Adrenal gland (tissue), 12 donors: ENCODE results near the gene TBC1D14. TPM values are rescaled to one million over a fixed set of nuclear protein-coding genes. Genes with fewer than 3 reads are reported as not detected.

ENCODE experiments used
- DNase-seq, 7 donors: peaks; one replicate each; pipeline ENCODE4 v3.0.0-alpha.2; 2019 to 2020
- H3K27ac ChIP-seq, 5 donors: fragments of 200-600 bp; sonication (generic) in 4 of 5; 1 replicate in 3 of 5; 2 replicates in 2 of 5; pipeline versions ENCODE4 v1.5.1 to v1.8.0; 2016 to 2020; ENCODE audit warnings: mild to moderate bottlenecking in 1 of 5
- H3K27me3 ChIP-seq: fragments of 200-600 bp; 2 replicates; pipeline ENCODE4 v1.8.0; 2021
- H3K36me3 ChIP-seq, 2 donors: fragments of 200-600 bp; replicated peaks in 1 of 2; 1 replicate in 1 of 2; 2 replicates in 1 of 2; pipeline versions ENCODE4 v1.5.1 to v1.8.0; 2018 to 2022
- H3K4me1 ChIP-seq, 2 donors: fragments of 200-600 bp; replicated peaks in 1 of 2; 1 replicate in 1 of 2; 2 replicates in 1 of 2; pipeline versions ENCODE4 v1.5.1 to v1.8.0; 2018 to 2021
- H3K4me3 ChIP-seq, 4 donors: fragments of 200-600 bp; sonication (generic) in 3 of 4; one replicate each; pipeline ENCODE4 v1.5.1; 2016 to 2018
- H3K9me3 ChIP-seq, 3 donors: fragments of 200-600 bp; sonication (generic) in 1 of 3; replicated peaks in 1 of 3; 1 replicate in 2 of 3; 2 replicates in 1 of 3; pipeline versions ENCODE4 v1.5.1 to v1.8.0; 2016 to 2021
- CTCF ChIP-seq, 6 experiments: fragments of 450-650 bp in 4 of 6; fragments of 200-600 bp in 2 of 6; sonication (generic) in 1 of 6; IDR thresholded peaks; 1 replicate in 5 of 6; 2 replicates in 1 of 6; pipeline versions ENCODE4 v1.5.1 to v1.8.0; 2016 to 2021; ENCODE audit warnings: antibody characterized with exemption in 6 of 6, mild to moderate bottlenecking in 2 of 6, moderate library complexity in 1 of 6
- POLR2A ChIP-seq, 2 donors: fragments of 450-650 bp; IDR thresholded peaks; one replicate each; pipeline ENCODE4 v1.6.1; 2017; ENCODE audit warnings: antibody characterized with exemption in 2 of 2, mild to moderate bottlenecking in 2 of 2, moderate library complexity in 1 of 2
- WGBS, 4 donors: extraction: QIAGEN DNeasy Blood & Tissue Kit in 2 of 4; methylation state at CpG; one replicate each; pipeline versions ENCODE4 v1.1.5 to v1.1.7; 2013 to 2017; 5-methylcytosine and 5-hydroxymethylcytosine counted together
- intact Hi-C, 2 donors: fragments of 100-400 bp; cut with DNase I; formaldehyde crosslinking; loops; one replicate each; pipeline versions ENCODE4 v1.14.1 to v1.15.0; 2022 to 2023
- polyA plus RNA-seq, 3 donors: library from polyadenylated mRNA; stranded (reverse); fragments of 200-250 nt in 2 of 3; fragments of 350-450 nt in 1 of 3; fragmentation: Illumina TruSeq in 1 of 3; extraction: RNeasy Lipid Tissue Mini Kit (QIAGEN cat#74804) in 1 of 3; gene quantifications; one replicate each; pipeline ENCODE4 v1.2.3, GENCODE V29; 2013 to 2014
- total RNA-seq, 9 donors: library from RNA; depleted of rRNA in 4 of 9; stranded (reverse); fragments of >200 nt in 4 of 9; fragments of 120-200 nt in 1 of 9; fragmentation: NEBNext Ultra II Directional in 1 of 9; extraction: Animal tissue kit (Norgen Biotek cat#: 25700) in 1 of 9; gene quantifications; one replicate each; pipeline versions ENCODE4 v1.1.0 to v1.2.4, GENCODE V29; 2013 to 2023
- donor health status: healthy with polysubstance abuse.
- donor health status: Bipolar disorder and iron deficiency.
- donor health status: DM: yes; HTN: yes; CAD: no.
- donor health status: DM: no; HTN: no; CAD: no.
- donor health status: DM: no; HTN: no; CAD: no.
- donor health status: DM: yes; HTN: yes; CAD: no.

Gene TBC1D14
- total and polyA plus RNA-seq, 12 donors, result 24.9 to 110 (median 83.0) TPM

GRCh38 chr4:7050481-7051143, 141.0 kb downstream of the TBC1D14 start:
- peak; percentile 65 to 84 (median 76) for DNase-seq
- Histone ChIP-seq H3K27ac (peak overlapping the region; percentile 12 to 82 (median 76)), H3K27me3 (no peaks in the 10 kb centered on the region), H3K4me3 (no peak overlapping the region), H3K9me3 (no peaks in the 10 kb centered on the region), H3K4me1 (peaks cover 39 to 59% of the 10 kb centered on the region in 2 donors), H3K36me3 (peaks cover 0 to 14% of the 10 kb centered on the region in 2 donors)
- intact Hi-C loops, result no loop called here
- 49 to 66% (median 51%) methylated on average over 11 to 36 of the region's 36 CpGs for WGBS, 4 donors
- TF ChIP-seq CTCF (IDR thresholded peaks at IDR 0.05) (peak in 1 of 6 experiments; percentile 14), POLR2A (IDR thresholded peaks at IDR 0.05) (no peak)

GRCh38 chr4:7051144-7051495, 141.5 kb downstream of the TBC1D14 start:
- Histone ChIP-seq H3K9me3 (no peaks in the 10 kb centered on the region), H3K4me1 (peaks cover 34 to 54% of the 10 kb centered on the region in 2 donors), H3K36me3 (peaks cover 0 to 19% of the 10 kb centered on the region in 2 donors), H3K4me3 (no peak overlapping the region), H3K27ac (peak overlapping the region in 4 of 5 donors; percentile 26 to 82 (median 76)), H3K27me3 (no peaks in the 10 kb centered on the region)
- TF ChIP-seq POLR2A (IDR thresholded peaks at IDR 0.05), result no peak
- no peak for TF ChIP-seq CTCF (IDR thresholded peaks at IDR 0.05)
- DNase-seq, result no peak
- WGBS, 4 donors, result 56 to 75% (median 65%) methylated on average over 3 to 12 of the region's 12 CpGs
- intact Hi-C loops, result no loop called here

- H3K36me3 ChIP-seq, result peaks cover 0 to 24% of the 10 kb centered on the region in 2 donors
- WGBS, 4 donors, result 44 to 54% (median 51%) methylated on average over 12 to 14 of the region's 14 CpGs; no CpG with 5 or more reads in 1 of the 4 donors
- intact Hi-C loops, result no loop called here
- no peak overlapping the region for H3K4me3 ChIP-seq
- DNase-seq, result peak; percentile 63 to 89 (median 85)
- H3K27ac ChIP-seq, result peak overlapping the region; percentile 42 to 82 (median 76)
- TF ChIP-seq POLR2A (IDR thresholded peaks at IDR 0.05), result no peak
- no peaks in the 10 kb centered on the region for H3K9me3 ChIP-seq
- peaks cover 29 to 46% of the 10 kb centered on the region in 2 donors for H3K4me1 ChIP-seq
- no peaks in the 10 kb centered on the region for H3K27me3 ChIP-seq
Measured at GRCh38 chr4:7051905-7052304, 142.3 kb downstream of the TBC1D14 start.

- Histone ChIP-seq H3K27ac (peak overlapping the region; percentile 42 to 82 (median 76)), H3K4me3 (no peak overlapping the region), H3K9me3 (no peaks in the 10 kb centered on the region), H3K27me3 (no peaks in the 10 kb centered on the region), H3K4me1 (peaks cover 29 to 43% of the 10 kb centered on the region in 2 donors), H3K36me3 (peaks cover 0 to 24% of the 10 kb centered on the region in 2 donors)
- TF ChIP-seq POLR2A (IDR thresholded peaks at IDR 0.05) (no peak), CTCF (IDR thresholded peaks at IDR 0.05) (no peak)
- DNase-seq, result no peak
- intact Hi-C loops, result no loop called here
- 45 to 51% (median 47%) methylated on average over 7 to 14 of the region's 14 CpGs for WGBS, 4 donors
Measured at GRCh38 chr4:7052313-7052712, 142.7 kb downstream of the TBC1D14 start.
